Adrenal gland (tissue), 5 donors: ENCODE results near the gene NDUFA8.

Source experiments
- CTCF ChIP-seq, 6 experiments: fragments of 450-650 bp in 4 of 6; fragments of 200-600 bp in 2 of 6; sonication (generic) in 1 of 6; IDR thresholded peaks; 1 replicate in 5 of 6; 2 replicates in 1 of 6; pipeline versions ENCODE4 v1.5.1 to v1.8.0; 2016 to 2021; ENCODE audit warnings: antibody characterized with exemption in 6 of 6, mild to moderate bottlenecking in 2 of 6, moderate library complexity in 1 of 6
- POLR2A ChIP-seq, 2 donors: fragments of 450-650 bp; IDR thresholded peaks; one replicate each; pipeline ENCODE4 v1.6.1; 2017; ENCODE audit warnings: antibody characterized with exemption in 2 of 2, mild to moderate bottlenecking in 2 of 2, moderate library complexity in 1 of 2
- donor health status: DM: no; HTN: no; CAD: no.

GRCh38 chr9:122195875-122196274 lies 36.3 kb upstream of the NDUFA8 start:
- TF ChIP-seq CTCF (IDR thresholded peaks at IDR 0.05) (no peak), POLR2A (IDR thresholded peaks at IDR 0.05) (no peak)
